NCI-H2171 (cell line): Measurements from ENCODE around the gene VDR.
"Not testable (repeated sequence)": the region's sequence is repeated elsewhere in the genome, so short reads cannot be mapped to it uniquely, and the experiment has no call there.

ENCODE experiments used
- DNase-seq: peaks from one replicate; lab custom pipeline; 2025; lab: John Stamatoyannopoulos, UW

VDR gene

DNA sequence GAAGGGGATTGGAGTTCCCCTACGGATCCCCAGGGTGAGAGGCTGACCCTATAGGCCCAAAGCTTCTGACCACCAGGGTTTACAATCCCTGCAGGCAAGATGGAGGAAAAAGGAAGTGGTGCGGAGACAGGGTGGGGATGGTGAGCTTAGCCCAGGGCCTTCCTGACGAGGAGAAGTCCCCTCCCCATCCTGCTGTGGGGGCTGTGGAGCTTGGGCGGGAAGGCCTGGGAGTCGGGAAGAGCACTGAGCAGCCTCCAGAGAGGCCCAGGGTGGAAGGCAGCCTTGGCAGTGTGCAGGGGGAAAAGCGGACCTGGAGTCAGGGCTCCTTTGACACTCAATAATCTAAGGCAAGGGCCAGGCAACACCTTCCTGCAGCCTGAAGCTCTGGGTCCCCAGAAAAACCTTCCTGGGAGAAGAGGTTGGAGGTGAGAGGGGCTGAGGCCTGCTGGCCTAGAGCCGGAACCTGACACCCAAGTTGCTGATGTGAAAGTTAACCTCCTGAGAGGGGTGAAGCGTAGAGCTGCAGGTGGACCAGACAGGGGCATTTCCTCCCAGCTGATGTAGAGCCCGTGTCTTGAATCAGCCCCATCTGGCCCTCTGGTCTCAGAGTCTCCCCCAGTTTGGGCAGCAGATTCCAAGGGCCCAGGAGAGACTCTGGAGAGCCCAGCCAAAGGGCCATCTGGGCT is 91.1 kb downstream of the VDR start:
- DNase-seq, result no peak

- no peak for DNase-seq
These were observed 91.8 kb downstream of the VDR start for GRCh38 chr12:47812797-47813510.

- DNase-seq, result no peak
These were observed 93.0 kb downstream of the VDR start for GRCh38 chr12:47811581-47812484.

DNA sequence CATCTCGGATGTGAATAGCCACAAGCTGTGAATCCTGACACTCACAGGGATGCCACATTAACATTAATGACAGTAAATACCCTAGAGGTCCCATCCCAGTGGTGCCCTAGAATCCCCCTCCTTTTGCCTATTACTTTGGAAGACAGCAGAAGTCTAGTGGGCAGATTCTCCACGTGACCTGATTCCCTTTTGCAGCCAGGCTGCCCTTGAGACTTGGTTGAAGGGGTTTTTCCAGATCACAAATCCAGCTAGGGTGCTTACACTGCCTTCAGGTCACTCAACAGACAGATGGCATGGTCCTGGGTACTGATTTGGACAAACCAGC is 93.8 kb downstream of the VDR start:
- no peak for DNase-seq

- not testable (repeated sequence) for DNase-seq
These were observed 95.3 kb downstream of the VDR start for GRCh38 chr12:47809518-47809917.

- no peak for DNase-seq
These were observed 96.0 kb downstream of the VDR start for GRCh38 chr12:47808574-47809365.

DNA sequence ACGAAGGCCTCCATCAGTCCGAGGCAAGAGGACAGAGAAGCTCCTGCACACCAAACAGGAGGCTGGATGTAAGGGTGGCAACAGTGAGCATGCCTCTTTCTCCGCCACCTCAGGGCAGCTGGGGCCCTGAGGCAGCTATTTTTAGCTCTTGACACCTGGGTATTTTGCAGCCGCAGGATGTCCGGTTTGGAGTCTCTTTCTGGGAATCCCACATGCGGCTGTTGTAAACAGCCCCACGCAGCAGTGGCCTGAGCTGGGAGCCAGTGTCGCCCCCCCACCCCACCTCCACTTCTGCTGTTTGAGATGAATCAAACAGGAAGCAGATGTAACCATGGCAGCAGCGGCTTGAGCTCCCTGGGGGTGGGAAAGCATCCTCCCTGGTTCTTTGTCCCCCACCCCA is 96.7 kb downstream of the VDR start:
- DNase-seq, result no peak

DNA sequence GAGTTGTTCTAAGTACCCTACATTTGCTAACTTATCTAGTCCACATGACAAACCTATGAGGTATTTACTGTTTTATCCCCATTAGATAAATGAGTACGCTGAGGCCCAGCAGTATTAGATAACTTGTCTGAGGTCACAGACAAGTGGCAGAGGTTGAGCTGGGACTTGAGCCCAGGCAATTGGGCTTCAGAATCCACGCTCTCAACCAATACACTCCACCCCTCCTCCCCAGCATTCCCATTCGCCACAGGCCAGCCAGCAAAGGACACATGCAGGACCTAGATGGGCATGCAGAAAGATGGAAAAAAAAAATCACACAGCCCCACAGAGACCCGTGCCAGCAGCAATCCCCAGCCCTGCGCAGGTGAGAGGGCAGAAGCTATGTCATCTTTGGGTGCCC is 97.5 kb downstream of the VDR start:
- DNase-seq, result no peak

DNA sequence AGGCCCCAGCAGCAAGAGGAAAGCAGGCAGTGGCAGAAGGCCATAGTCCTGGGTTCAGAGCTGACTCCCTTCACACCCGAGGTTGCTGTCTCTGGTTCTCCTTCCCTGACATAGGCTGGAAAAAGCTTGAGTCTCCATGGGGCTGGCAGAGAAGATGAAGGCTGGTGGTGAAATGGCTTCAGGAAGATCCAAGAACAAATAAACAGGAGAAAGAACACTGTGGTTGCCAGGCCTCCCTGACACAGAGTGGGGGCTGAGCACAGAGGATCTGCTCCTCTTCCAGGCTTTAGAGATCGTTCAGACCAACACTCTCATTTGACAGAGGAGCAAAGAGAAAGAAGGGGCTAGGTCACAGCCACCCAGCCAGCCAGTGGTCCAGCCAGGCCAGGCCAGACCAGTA is 99.4 kb downstream of the VDR start:
- no peak for DNase-seq

GRCh38 chr12:47804171-47804570 is 100.6 kb downstream of the VDR start:
- no peak for DNase-seq

DNA sequence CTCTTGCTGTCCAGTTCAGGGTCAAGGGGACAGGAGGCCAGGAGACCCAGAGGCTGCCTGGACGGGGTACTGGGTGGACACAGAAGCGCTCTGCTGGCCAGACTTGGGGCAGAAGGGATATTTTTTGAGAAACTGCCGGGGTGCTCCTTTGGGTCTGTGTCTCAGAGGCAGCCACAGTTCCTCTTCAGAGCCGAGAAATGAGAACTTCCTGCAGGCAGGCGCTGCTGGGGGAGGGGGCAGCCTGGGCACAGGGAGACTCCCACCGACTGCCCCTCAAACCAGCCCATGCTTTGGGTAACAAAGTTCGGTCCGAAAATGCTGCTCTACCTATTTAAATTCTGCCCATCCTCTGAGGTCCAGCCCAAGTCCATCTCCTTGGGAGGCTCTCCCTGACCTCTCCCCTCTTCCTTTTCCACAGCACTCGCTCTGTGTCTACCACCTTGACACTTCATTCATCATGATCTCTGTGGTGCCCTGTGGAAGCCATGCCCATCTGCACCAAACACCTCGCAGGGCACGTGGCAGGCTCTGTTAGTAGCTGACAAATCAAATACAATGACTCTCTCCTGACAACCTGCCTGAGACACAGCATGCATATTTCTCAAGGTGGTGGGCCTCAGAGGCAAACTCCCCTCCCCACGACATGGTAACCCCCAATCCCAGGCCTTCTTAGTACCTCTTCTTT is 101.5 kb downstream of the VDR start:
- no peak for DNase-seq

GRCh38 chr12:47802312-47802711 is 102.5 kb downstream of the VDR start:
- DNase-seq, result no peak

DNA sequence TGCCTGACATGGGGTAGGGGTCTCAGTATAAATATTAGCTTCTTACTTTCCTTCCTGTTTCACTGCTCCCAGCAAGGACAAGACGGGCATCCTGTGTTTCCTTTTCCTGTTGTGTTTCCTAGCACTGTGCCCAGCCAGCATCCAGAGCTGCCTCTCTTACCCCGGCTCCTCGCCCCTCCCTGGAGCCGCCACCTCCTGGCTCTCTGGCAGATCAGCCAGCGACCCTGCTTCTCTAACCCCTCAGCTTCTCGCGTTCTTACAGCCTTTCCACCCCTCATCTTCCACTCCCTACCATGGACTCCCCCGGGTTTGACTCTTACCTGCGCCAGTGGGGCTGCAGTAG is 102.9 kb downstream of the VDR start:
- no peak for DNase-seq

- no peak for DNase-seq
These were observed 103.5 kb downstream of the VDR start for GRCh38 chr12:47801170-47801903.

GRCh38 chr12:47800582-47800981 is 104.2 kb downstream of the VDR start:
- no peak for DNase-seq

GRCh38 chr12:47799357-47799955 is 105.3 kb downstream of the VDR start:
- DNase-seq, result no peak

DNA sequence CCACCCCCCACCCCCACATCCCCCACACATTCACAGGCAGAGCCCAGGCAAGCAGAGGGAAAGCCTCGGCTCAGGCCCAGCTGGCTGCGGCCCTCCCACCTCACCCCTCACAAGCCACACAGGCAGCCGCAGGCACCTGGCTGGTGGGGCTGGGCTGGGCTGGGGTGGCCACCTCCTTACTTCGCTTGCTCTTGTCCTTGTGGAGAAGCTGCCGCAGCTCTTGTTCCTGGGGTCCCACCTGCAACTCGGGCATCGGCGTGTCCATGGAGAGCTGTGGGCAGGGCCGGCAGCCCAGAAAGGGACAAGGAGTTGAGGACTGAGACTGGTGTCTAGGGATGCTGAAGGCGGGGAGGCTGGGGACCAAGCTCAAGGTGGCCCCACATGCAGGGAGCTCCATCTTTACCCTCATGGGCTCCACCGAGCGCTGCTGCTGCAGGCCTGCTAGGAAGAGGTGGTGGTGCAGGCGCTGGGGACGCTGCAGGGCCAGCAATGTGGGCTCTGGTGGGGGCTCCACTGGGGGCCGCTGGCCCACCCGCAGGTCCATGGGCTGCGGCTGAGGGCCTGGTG is 106.3 kb downstream of the VDR start:
- DNase-seq, result no peak

GRCh38 chr12:47797441-47797840 is 107.4 kb downstream of the VDR start:
- DNase-seq, result no peak

- no peak for DNase-seq
These were observed 108.9 kb downstream of the VDR start for GRCh38 chr12:47795814-47796411.
